NOMO-1 (cell line): Measurements from ENCODE around the gene RGS7.

Experiments
- DNase-seq, 2 experiments: peaks; one replicate each; lab custom pipeline; 2025; ENCODE audit not compliant: unreplicated experiment in 2 of 2; lab: John Stamatoyannopoulos, UW

Gene RGS7

GRCh38 chr1:241356519-241357365, at the start of gene RGS7:
RGS7 (minus strand) TSS chr1:241357205.
- DNase-seq, result no peak

- no peak for DNase-seq
Measured at GRCh38 chr1:241406421-241406820, 49.4 kb upstream of the RGS7 start.

GRCh38 chr1:241401156-241401555, 44.2 kb upstream of the RGS7 start:
- DNase-seq, result no peak

- DNase-seq, result no peak
Measured at GRCh38 chr1:241396747-241397681, 40.0 kb upstream of the RGS7 start.

DNA sequence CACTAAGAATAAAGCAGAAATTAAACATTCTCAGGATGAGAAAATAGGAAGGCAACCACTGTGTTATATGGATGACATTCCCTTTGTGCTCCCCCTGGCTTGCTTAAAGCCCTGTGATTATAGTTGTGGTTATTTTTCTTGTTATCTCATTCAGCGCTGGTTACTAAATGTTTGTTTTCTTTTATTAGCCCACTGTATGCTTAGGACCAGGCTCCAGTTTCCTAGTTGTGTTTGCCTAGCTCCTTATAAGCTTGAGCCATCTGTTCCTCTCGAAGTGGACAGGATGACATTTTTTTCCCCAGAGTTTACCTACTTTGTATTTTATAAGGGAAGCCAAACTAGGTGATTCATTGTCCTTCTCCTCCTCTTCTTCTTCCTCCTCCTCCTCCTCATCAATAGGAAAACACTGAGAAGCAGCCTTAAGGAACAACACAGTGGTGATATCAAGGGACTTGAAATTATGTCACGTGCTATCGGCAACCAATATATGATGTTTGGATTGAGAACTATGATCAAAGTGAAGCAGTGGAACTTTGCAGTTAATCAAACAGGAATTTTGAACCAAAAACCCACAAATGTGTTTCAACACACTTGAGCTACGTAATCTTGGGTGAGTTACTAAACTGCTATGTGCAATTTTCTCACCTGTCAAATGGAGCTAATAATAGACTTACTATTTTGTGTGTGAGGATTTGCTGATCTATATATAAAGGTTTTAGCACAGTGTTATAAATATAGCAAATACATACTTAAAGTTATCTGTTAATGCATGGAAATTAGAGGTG, 35.1 kb upstream of the RGS7 start:
- DNase-seq, result no peak

- no peak for DNase-seq
Measured at GRCh38 chr1:241390526-241390925, 33.5 kb upstream of the RGS7 start.

- no peak for DNase-seq
Measured at GRCh38 chr1:241389400-241389799, 32.4 kb upstream of the RGS7 start.

GRCh38 chr1:241387216-241387615, 30.2 kb upstream of the RGS7 start:
- no peak for DNase-seq

DNA sequence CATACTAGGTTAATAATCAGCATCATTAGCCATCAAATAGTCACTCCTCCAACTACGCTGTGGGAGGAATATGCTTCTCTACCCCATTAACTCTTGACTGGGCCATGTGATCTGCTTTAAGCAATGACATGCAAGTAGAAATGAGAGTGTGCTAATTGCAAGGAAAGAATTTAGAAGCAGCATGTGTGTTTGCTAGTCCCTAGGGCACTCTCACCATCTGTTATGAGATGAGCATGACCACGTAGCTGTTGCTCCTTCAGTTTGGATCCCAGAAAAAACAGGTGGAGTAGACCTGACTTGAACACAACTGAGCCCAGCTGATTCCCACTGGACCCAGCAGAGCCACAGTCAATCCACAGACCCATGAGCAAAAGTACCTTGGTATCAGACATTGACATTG, 19.7 kb upstream of the RGS7 start:
- no peak for DNase-seq

GRCh38 chr1:241375886-241376285, 18.9 kb upstream of the RGS7 start:
- DNase-seq, result no peak

DNA sequence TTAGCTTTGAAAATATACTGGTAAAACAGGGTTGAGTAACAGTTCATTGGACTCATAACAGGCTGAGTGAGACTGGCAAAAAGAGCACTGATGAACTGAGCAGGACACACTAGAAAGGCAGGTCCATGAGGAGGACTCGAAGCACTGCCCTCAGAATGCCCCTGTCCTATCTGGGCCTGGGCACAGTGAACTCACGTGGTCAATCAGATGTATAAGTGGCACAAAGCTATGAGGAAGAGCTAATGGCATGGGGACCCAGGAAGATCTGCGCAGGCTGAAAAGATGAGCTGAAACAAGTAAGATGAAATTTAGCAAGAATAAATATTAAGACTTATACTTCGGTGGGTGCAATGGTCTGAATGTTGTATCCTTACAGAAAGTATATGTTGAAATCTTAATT, 9.2 kb upstream of the RGS7 start:
- no peak for DNase-seq

DNA sequence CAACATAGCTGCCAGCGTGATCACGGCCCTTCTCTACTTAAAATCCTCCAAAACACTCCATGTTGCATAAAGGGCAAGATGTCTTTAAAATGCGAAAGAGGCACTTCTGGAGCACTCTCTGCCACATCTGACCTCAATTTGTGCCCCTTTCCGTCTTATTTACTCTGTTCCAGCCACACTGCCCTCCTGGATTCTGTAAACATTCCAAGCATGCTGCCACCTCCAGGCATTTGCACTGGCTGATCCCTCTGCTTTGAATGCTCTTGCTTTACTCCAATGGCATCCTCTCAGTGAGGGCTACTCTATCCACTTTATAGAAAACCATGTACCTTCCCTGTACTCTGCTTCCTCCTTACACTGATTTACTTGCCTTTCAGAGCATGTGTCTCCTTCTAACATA, 5.3 kb upstream of the RGS7 start:
- no peak for DNase-seq

DNA sequence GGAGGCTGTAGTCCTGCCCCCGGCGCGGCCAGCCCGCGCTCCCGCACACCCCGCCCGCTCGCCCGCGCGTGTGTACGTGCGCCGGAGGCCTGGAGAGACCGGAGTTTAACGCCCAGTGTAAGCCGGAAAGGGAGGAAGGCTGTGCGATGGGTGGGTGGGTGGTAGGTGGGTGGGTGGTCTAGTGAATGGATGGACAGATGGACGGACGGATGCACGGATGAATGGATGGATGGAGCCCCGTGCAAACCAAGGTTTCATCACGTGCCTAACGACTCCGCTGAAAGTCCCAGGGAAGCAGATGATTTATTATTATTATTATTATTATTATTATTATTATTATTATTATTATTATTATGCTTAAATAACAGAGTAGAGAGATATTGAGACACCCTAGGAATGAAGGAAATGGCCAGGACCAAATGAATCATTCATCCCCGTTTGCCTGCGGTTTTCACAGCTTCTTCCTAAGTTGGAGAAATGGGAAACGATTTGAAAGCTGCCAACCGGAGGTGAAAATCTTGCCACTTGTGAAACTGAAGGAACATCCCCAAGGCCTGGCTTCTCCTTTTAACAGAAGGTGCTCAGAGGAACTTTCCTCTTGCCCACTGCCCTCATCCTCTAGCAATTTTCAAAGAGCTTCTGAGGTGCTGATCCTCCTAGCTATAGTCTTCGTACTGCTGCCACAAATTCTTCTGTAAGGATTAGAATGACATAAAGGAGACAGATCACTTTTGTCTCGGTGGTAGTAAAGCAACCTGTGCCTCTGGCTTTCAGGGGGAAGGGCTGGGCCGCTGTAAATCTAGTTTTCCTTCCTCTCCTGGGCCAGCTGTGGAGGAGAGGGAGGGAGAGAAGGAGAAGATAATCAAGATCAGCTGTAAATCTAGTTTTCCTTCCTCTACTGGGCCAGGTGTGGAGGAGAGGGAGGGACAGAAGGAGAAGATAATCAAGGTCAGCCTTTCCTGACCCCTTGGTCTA, 648 bp upstream of the RGS7 start:
- no peak for DNase-seq

DNA sequence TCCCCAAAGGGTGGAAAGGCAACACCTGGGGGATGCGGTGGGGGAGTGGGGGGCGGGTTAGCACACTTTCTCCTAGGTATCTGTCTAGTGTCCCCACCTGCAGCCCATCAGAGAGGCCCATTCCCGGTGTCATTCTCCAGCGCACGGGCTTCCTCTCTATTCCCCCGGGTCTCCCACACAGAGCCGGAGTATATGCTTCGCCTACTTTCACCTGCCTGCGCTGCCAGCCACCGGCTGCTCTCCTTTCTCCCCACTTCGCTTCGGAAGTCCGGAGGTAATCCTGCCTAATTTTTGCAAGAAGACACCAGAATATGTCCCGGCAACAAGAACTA, 852 bp downstream of the RGS7 start:
- DNase-seq, result no peak

DNA sequence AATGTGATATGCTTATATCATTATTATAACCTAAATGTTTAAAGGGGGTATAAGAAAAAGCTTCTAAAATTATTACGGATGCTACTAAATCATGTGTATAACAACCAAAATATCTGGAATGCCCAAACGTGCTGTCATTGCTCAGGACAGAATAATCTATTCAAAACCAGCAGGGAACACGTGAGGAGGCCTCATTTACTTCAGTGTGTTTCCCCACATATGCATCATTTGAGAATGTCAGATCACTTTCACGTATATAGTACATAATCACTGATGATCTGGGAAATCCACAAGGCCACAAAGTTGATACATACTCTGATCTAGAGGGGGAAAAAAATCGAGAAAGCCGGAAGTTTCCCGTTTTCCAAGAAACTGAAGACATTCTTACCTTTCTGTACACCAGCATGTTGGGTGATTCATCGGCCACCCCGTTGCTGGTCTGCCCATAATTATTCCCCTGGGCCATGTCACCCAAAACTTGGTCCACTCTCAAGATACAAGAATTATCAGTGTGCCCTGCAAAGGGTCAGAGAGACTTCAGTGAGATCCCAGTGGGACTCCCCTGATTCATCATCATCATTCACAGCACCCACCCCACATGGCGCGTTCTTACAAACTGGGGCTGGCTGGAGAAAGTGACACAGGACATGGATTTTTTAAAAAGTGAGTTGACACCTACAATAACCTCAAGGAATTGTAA, 1.5 kb downstream of the RGS7 start:
- no peak for DNase-seq

DNA sequence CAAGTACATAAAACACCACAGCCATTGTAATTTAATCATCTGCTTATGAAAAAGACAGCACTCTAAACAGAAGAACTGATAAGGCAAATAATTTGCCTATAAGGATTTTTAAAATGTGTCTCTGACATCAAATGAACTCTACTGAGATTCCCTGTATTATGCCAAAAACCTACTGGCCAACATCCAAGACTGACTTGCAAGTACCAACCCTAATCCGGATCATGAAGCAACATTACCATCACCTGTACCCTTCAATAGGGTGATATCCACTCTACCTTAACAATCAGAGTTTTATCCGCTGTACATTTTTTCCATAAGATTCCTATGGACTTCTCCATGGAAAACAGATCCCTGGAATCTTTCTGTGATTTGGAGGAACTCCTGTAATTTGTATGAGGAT, 4.6 kb downstream of the RGS7 start:
- DNase-seq, result no peak

DNA sequence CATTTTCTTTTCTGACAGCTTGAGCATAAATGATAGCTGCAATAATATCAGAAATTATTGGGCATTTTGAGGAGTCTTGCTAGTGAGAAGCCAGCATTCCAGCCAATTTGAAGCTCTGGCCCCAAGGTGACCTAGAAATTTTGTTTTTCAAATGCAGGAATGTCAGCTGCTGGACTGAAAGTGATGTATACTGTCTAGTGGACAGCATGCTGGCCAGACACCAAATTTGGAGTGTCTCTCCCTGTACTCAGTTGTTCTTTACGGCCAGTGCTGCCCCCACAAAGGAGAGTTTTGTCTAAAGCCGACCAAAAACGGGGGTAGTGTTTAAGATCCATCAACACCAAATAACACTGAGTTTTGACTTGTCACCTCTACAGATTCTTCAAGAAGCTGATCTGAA, 5.2 kb downstream of the RGS7 start:
- DNase-seq, result no peak

DNA sequence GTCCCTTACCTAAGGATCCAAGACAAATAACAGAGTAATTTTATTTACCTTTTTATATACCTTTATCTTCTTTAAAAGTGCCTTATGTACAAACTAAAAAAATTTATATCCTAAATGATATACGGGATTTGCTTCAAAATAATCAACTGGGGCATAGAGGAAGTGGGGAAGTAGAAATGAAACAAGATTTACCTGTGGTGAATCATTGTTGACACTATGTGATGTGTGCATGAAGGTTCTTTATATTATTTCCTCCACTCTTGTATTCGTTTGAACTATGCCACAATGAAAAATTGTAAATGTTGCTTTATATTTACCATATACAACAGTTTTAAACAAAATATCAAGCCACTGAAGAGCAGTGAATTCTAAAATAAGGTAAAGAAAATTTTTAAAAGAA, 13.0 kb downstream of the RGS7 start:
- DNase-seq, result no peak

DNA sequence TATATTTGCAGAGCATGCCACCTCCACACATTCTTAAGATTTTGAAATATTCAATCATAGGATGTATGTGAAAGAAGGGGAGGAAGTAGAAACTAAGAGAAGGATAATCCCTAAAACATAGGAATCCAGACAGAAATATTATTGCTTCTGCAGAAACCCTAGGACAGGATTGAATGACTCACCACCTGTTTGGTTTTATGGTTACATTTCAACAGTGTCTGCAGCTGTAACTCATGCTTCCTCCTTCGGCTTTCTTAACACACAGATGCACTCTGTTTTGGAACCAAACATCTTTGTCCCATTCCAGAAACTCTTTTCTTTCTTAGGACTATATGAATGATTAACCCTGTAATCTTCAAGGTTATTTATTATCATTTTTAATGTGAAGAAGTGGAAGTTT, 20.7 kb downstream of the RGS7 start:
- DNase-seq, result peak in 1 of 2 experiments; percentile 26
